ENCODE results near the gene MAP4K4. TPM values are rescaled to one million over a fixed set of nuclear protein-coding genes. Genes with fewer than 3 reads are reported as not detected.
A peak's percentile ranks its signal among the peaks of the same experiment; 100 is the strongest.

Gene MAP4K4
- total RNA-seq, 1 donor from 2014 or later = 166 TPM

GRCh38 chr2:101736233-101736632 is 38.7 kb downstream of the MAP4K4 start:
- no peak overlapping the region for H3K4me3 Mint-ChIP-seq
- no peak for TF ChIP-seq CTCF (conservative IDR thresholded peaks at IDR 0.05)
- H3K27me3 Mint-ChIP-seq = no peaks in the 10 kb centered on the region
- H3K27ac Mint-ChIP-seq = peak overlapping the region; percentile 48
- peaks cover 3% of the 10 kb centered on the region for H3K36me3 Mint-ChIP-seq
- peaks cover 70% of the 10 kb centered on the region for H3K4me1 Mint-ChIP-seq (ENCODE audit: unreplicated experiment)
- no peaks in the 10 kb centered on the region for H3K9me3 Mint-ChIP-seq
- no peak for DNase-seq (ENCODE audit: extremely low spot score, unreplicated experiment)

GRCh38 chr2:101736861-101737291 is 39.4 kb downstream of the MAP4K4 start:
- peak overlapping the region; percentile 48 for H3K27ac Mint-ChIP-seq
- TF ChIP-seq CTCF (conservative IDR thresholded peaks at IDR 0.05) = no peak
- peaks cover 3% of the 10 kb centered on the region for H3K36me3 Mint-ChIP-seq
- H3K4me3 Mint-ChIP-seq = no peak overlapping the region
- H3K4me1 Mint-ChIP-seq (ENCODE audit: unreplicated experiment) = peaks cover 74% of the 10 kb centered on the region
- no peaks in the 10 kb centered on the region for H3K27me3 Mint-ChIP-seq
- H3K9me3 Mint-ChIP-seq = no peaks in the 10 kb centered on the region
- DNase-seq (ENCODE audit: extremely low spot score, unreplicated experiment) = no peak

DNA sequence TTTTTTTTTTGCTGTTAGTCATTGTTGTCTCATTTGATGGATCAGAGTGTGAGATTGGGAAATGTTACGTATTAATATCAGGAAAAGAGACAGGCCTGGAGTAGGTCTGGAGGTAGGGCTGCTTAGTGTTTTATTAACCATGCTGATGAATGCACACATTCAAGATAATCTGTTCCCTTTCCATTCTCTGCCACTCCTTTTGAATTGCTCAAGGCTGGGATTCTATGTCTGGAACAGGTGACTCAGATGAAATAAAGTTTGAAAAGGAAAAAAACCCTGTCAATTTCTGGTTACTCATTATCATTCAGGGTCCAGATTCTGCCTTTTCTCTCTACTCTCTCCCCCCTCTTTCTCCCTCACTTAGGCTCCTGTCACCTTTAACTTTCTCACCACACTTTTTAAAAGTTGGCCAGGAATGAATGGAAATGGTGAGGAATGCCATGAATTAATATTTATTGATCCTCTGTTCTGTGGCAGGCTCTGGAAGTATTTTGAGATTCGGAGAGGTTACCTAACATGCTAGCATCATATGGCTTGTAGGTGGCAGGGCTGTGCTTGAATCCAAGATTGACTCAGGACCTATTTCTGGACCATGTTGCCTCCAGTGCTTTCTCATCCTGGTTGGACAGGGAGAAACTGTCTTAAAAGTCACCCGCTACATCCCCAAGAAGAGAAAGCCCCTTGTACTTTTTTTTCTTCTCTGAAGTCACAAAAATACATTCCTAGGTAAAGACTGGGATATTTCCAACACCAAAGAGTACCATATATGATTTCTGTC is 40.2 kb downstream of the MAP4K4 start:
- Mint-ChIP-seq H3K9me3 (no peaks in the 10 kb centered on the region), H3K4me1 (ENCODE audit: unreplicated experiment) (peaks cover 74% of the 10 kb centered on the region), H3K27ac (peak overlapping the region; percentile 42), H3K27me3 (no peaks in the 10 kb centered on the region), H3K36me3 (peaks cover 3% of the 10 kb centered on the region), H3K4me3 (no peak overlapping the region)
- no peak for TF ChIP-seq CTCF (conservative IDR thresholded peaks at IDR 0.05)
- DNase-seq (ENCODE audit: extremely low spot score, unreplicated experiment) = no peak

DNA sequence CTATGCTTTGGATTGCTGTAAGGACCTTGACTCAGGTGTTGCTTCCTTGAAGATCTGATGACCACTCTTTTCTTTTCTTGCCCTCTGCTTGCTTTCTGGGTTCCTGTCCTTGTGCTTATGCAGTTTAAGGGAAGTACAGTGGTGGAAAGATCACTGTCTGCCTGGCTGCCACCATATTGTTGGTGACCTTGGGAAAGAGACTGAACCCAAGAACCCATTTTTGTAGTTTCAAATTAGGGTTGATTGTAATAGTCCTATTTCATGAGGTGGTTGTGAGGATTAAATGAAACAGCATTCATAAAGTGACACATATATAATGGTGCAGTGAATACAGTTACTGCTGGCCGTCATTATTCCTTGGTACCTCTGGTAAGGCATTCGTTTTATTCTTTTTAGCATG is 41.1 kb downstream of the MAP4K4 start:
- no peak for TF ChIP-seq CTCF (conservative IDR thresholded peaks at IDR 0.05)
- H3K36me3 Mint-ChIP-seq = peaks cover 7% of the 10 kb centered on the region
- no peaks in the 10 kb centered on the region for H3K27me3 Mint-ChIP-seq
- peaks cover 72% of the 10 kb centered on the region for H3K4me1 Mint-ChIP-seq (ENCODE audit: unreplicated experiment)
- no peak overlapping the region for H3K27ac Mint-ChIP-seq
- no peaks in the 10 kb centered on the region for H3K9me3 Mint-ChIP-seq
- no peak for DNase-seq (ENCODE audit: extremely low spot score, unreplicated experiment)
- H3K4me3 Mint-ChIP-seq = no peak overlapping the region

- no peak for TF ChIP-seq CTCF (conservative IDR thresholded peaks at IDR 0.05)
- Mint-ChIP-seq H3K9me3 (no peaks in the 10 kb centered on the region), H3K36me3 (peaks cover 11% of the 10 kb centered on the region), H3K4me1 (ENCODE audit: unreplicated experiment) (peaks cover 72% of the 10 kb centered on the region), H3K27ac (no peak overlapping the region), H3K27me3 (no peaks in the 10 kb centered on the region), H3K4me3 (no peak overlapping the region)
- DNase-seq (ENCODE audit: extremely low spot score, unreplicated experiment) = no peak
These were observed 43.1 kb downstream of the MAP4K4 start for GRCh38 chr2:101740555-101740964.

Measured in type B pancreatic cell (in vitro differentiated cells).